Stimulated activated CD4-positive, alpha-beta T cell treated with anti-CD3 and anti-CD28 coated beads, Interleukin-1b, Interleukin-23, amount 100 ng/mL, for 1 hour (primary cell): Measurements from ENCODE around the gene DNASE1L1.

Source experiments
- DNase-seq, 2 donors: peaks; one replicate each; pipeline ENCODE4 v3.0.0-alpha.2; 2020; ENCODE audit warnings: low read depth in 2 of 2

DNASE1L1 gene

GRCh38 chrX:154436983-154437752 lies 28.1 kb upstream of the DNASE1L1 start, which contains the start of gene GDI1:
Gene GDI1, plus strand, starts transcription at chrX:154437154. Its CDS starts 101 bp downstream, at chrX:154437255.
- no peak for DNase-seq

GRCh38 chrX:154436374-154436982 lies 27.4 kb upstream of the DNASE1L1 start:
- no peak for DNase-seq

GRCh38 chrX:154435171-154435733 lies 26.2 kb upstream of the DNASE1L1 start:
- no peak for DNase-seq

GRCh38 chrX:154434394-154435168 lies 25.5 kb upstream of the DNASE1L1 start:
- no peak for DNase-seq

- DNase-seq = no peak
These were observed 24.6 kb upstream of the DNASE1L1 start for GRCh38 chrX:154433605-154434004.

- no peak for DNase-seq
These were observed 23.2 kb upstream of the DNASE1L1 start for GRCh38 chrX:154432210-154432609.

- no peak for DNase-seq
These were observed 22.3 kb upstream of the DNASE1L1 start for GRCh38 chrX:154431341-154431740.

GRCh38 chrX:154430916-154431315 lies 21.9 kb upstream of the DNASE1L1 start:
- no peak for DNase-seq

- no peak for DNase-seq
These were observed 21.4 kb upstream of the DNASE1L1 start for GRCh38 chrX:154430479-154430878.

GRCh38 chrX:154429711-154430110 lies 20.7 kb upstream of the DNASE1L1 start:
- no peak for DNase-seq

- DNase-seq = peak; percentile 59 to 67
These were observed 19.4 kb upstream of the DNASE1L1 start, which contains the start of gene ATP6AP1 for GRCh38 chrX:154428176-154429171. Gene ATP6AP1, plus strand, starts transcription at chrX:154428677. Its CDS starts 16 bp downstream, at chrX:154428693.

- no peak for DNase-seq
These were observed 18.1 kb upstream of the DNASE1L1 start for GRCh38 chrX:154426916-154427770.

- no peak for DNase-seq
These were observed 11.3 kb upstream of the DNASE1L1 start for GRCh38 chrX:154420402-154420756.

- no peak for DNase-seq
These were observed 10.8 kb upstream of the DNASE1L1 start for GRCh38 chrX:154419688-154420401.

- no peak for DNase-seq
These were observed 10.1 kb upstream of the DNASE1L1 start for GRCh38 chrX:154419189-154419588.

- DNase-seq = no peak
These were observed 8.1 kb upstream of the DNASE1L1 start for GRCh38 chrX:154417157-154417556.

- no peak for DNase-seq
These were observed 4.1 kb upstream of the DNASE1L1 start for GRCh38 chrX:154413142-154413541.

- DNase-seq = no peak
These were observed 3.4 kb upstream of the DNASE1L1 start for GRCh38 chrX:154412468-154412867.

- no peak for DNase-seq
These were observed 2.9 kb upstream of the DNASE1L1 start for GRCh38 chrX:154411981-154412340.
